ENCODE measurements around the gene TMEM44.

- TF ChIP-seq POLR2A (IDR thresholded peaks at IDR 0.05) = no peak
- no peak for TF ChIP-seq CTCF (IDR thresholded peaks at IDR 0.05 in 4 of 5, conservative IDR thresholded peaks at IDR 0.05 in 1 of 5)
These were observed 36.3 kb downstream of the TMEM44 start for GRCh38 chr3:194596906-194597305.
